Measurements from ENCODE around the gene TACO1.

The TACO1 gene

GRCh38 chr17:63641692-63642448, 41.2 kb downstream of the TACO1 start:
- no peak for DNase-seq

- DNase-seq = no peak
These were observed 44.2 kb downstream of the TACO1 start for GRCh38 chr17:63644846-63645245.

GRCh38 chr17:63645775-63646487, 45.2 kb downstream of the TACO1 start:
- no peak for DNase-seq

GRCh38 chr17:63646488-63646806, 45.8 kb downstream of the TACO1 start:
- DNase-seq = no peak

GRCh38 chr17:63647065-63647725, 46.5 kb downstream of the TACO1 start:
- DNase-seq = no peak

GRCh38 chr17:63647936-63648335, 47.2 kb downstream of the TACO1 start:
- no peak for DNase-seq

- no peak for DNase-seq
These were observed 49.1 kb downstream of the TACO1 start for GRCh38 chr17:63649813-63650212.

GRCh38 chr17:63652106-63652505, 51.4 kb downstream of the TACO1 start:
- DNase-seq = no peak

GRCh38 chr17:63653050-63653449, 52.4 kb downstream of the TACO1 start:
- no peak for DNase-seq

- no peak for DNase-seq
These were observed 57.1 kb downstream of the TACO1 start for GRCh38 chr17:63657786-63658185.
